HUDEP-2 (cell line): ENCODE results near the gene SPRR5.

ENCODE experiments used
- DNase-seq, 76 experiments: peaks; one replicate each; lab custom pipeline; 2025; ENCODE audit not compliant: unreplicated experiment in 76 of 76; lab: John Stamatoyannopoulos, UW

The SPRR5 gene

GRCh38 chr1:152946651-152947256 is at the start of gene SPRR5:
Gene SPRR5 (plus strand): TSS chr1:152947206. CDS start chr1:152948555, 1,349 bp downstream.
- no peak for DNase-seq

- DNase-seq = no peak
Measured at GRCh38 chr1:152899027-152899426, 48.0 kb upstream of the SPRR5 start.

DNA sequence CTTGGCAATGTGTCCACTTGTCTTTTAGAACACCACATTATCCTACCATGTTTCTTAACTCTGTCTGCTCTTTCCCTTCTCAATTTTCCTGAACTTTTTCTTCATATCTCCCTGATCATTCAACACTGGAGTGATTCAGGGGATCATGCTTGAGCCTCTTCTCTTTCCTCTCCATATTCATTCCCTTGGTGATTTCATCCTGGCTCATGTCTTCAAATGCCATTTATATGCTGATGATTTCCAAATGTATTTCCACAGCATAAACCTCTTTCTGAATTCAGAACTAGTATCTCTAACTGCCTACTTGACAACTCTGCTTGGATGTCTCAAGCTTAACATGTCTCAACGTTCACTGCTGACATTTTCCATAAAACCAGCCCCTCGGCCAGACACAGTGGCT is 47.1 kb upstream of the SPRR5 start:
- DNase-seq = no peak

DNA sequence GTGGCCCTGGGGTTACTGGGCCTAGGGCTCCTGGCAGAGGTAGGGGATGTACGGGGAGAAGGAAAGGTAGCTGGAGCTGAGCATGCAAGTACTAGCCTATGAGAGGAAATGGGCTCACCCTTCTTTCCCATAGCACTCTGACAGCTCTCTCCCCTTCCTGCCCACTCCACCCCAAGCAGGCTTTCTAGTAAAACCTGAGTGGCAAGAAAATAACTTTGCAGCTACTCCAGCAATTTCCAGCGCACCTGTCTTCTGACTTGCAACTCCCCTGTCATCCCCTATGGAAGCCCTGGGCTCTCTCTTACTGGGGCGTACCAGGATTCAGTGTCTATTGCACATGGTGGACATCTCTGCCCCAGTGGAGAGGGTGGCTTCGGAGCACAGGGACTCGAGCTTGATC is 45.4 kb upstream of the SPRR5 start:
- DNase-seq = no peak

GRCh38 chr1:152902636-152903035 is 44.4 kb upstream of the SPRR5 start:
- no peak for DNase-seq

- no peak for DNase-seq
Measured at GRCh38 chr1:152904688-152905440, 42.1 kb upstream of the SPRR5 start.

DNA sequence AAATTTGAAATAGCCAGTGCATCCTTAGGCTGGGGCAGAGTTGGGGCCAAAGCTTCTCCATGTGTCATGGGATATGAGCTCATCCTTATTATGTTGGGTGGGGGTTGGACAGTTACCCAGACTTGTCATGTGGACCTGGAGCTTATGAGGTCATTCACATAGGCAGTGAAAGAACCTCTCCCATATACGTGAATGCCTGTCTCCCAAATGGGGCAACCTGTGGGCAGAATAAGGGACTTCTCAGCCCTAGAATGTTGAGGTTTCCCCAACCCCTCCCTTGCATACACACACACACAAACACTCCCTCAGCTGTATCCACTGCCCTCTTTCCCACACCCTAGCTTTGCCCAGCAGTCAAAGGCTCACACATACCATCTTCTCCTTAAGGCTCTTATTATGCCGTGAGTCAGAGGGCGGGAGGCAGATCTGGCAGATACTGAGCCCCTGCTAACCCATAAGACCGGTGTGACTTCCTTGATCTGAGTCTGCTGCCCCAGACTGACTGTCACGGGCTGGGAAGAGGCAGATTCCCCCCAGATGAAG is 40.9 kb upstream of the SPRR5 start:
- peak in 3 of 76 experiments; percentile 2 to 16 (median 6) for DNase-seq

DNA sequence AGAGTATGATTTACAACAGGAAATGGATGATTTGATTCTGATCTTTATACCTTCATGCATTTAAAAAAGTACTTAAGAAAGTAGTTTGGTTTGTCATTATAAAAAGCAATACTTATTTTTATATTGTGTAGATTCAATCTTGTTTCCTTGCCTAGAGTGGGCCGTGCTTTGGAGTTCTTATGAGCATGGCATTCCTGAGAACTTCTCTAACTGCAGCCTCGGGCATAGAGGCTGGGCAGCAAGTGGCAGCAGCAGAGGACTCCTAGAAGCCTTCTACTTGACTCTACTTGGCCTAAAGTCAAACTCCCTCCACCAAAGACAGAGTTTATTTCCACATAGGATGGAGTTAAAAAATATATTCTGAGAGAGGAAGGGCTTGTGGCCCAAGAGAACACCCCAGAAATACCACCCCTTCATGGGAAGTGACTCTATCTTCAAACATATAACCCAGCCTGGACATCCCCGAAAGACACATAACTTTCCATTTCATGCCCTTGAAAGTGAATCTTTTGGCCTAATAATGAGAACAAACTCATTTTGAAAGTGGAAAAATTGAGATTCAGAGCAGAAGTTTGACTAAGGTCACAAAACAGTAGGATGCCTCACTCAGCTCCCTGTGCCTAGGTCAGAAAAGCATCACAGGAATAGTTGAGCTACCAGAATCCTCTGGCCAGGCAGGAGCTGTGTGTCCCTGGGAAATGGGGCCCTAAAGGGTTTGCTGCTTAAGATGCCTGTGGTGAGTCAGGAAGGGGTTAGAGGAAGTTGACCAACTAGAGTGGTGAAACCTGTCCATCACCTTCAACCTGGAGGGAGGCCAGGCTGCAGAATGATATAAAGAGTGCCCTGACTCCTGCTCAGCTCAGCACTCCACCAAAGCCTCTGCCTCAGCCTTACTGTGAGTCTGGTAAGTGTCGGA is 39.1 kb upstream of the SPRR5 start, which contains the start of gene IVL:
Gene IVL (plus strand): TSS at position 861 of the 916 bp plus-strand sequence. CDS start 1,252 bp downstream, outside the sequence.
- DNase-seq = no peak

DNA sequence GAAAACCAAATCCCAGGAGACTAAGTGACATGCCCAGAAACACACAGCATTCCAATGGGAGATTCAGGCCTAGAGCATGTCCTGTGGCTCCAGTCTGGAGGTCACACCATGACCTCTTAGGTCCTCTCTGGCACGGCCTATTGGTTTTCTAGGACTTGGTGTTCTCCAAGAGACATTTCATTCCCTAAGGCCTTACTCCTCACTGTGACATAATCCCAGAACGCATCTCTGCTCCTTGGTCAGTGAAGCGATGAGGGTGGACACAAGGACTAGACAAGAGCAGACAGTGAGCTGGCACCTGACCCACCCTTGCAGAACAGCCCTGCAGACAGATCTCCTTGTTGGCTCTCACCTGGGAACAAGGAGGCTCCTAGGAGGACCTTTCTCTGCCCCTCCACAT is 37.8 kb upstream of the SPRR5 start:
- DNase-seq = no peak

DNA sequence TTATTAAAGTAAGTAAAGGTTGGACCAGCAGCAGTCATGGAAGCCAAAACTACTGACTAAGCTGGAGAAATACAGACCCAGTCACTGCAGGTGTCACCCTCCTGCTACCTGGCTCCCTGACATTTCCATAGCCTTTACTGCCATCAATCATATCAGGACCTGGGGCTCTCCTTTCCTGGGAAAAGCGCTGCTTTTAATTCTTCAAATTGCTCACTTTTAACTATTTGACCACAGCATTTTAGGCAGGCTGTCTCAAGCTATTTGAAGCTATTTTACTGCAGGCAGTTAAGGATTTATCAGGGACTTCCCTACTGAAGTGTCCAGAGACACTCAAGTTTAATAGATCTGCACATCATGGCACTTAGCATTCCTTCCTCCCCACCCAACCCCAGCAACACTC is 34.5 kb upstream of the SPRR5 start:
- no peak for DNase-seq

DNA sequence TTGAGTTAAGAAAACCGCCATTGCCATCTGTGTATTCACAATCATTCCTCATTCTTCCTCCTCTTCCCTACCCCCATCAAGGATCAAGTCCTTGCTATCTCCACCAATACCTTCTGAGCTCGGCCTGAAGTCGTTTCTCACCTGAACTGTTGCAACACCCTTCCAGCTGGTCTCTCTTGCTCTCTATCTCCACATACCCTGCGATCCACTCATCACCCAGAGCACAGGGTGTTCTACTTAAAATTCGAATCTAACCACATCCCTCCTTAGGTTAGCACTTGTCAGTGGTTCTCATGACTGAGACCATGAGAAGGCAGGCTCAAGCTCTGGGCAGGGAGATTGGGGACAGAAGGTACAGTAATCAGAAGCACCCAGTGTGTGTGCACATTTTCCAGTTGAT is 34.1 kb upstream of the SPRR5 start:
- DNase-seq = no peak

GRCh38 chr1:152917794-152918193 is 29.2 kb upstream of the SPRR5 start:
- DNase-seq = peak in 18 of 76 experiments; percentile 3 to 39 (median 12)

- no peak for DNase-seq
Measured at GRCh38 chr1:152919071-152919470, 27.9 kb upstream of the SPRR5 start.

GRCh38 chr1:152924191-152924590 is 22.8 kb upstream of the SPRR5 start:
- DNase-seq = no peak

GRCh38 chr1:152926091-152926490 is 20.9 kb upstream of the SPRR5 start:
- peak in 4 of 76 experiments; percentile 2 to 27 (median 15) for DNase-seq

DNA sequence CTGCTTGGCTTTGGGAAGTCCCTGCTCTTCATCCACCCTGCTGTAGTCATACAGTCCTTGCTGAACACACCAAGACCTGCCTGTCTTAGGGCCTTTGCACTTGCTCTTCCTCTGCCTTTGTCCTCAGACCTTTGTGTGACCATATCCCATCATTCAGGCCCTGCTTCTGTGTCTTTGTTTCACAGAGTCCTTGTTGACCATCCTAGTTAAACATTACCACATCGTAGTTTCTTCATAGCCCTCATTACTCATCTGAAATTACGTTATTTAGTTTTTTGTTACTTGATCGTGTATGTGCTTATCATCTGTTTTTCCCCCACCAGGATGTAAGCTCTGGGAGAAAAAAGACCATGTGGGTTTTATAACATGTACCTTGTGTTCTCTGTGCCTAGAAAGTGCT is 18.3 kb upstream of the SPRR5 start:
- DNase-seq = no peak

- no peak for DNase-seq
Measured at GRCh38 chr1:152932170-152932811, 14.7 kb upstream of the SPRR5 start.

- no peak for DNase-seq
Measured at GRCh38 chr1:152933196-152933595, 13.8 kb upstream of the SPRR5 start.

DNA sequence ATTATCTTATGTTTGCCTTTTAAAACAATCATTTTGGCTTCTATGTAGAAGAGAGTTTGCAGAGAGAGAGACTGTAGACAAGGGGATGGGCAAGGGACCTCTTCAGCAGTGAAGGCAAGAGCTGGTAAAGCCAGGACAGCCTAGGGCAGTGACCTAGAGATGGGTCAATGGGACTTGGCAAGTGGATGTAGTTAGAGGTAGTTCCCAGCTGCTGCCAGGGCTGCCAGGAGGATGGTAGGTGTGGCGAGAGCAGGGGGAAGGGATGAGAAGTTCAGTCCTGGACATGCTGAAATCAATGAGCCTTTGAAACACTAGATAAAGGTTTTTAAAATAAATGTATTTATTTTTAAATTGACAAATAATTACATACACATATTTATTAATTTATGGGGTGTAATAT is 6.4 kb upstream of the SPRR5 start:
- DNase-seq = no peak

GRCh38 chr1:152941037-152941711 is 5.8 kb upstream of the SPRR5 start:
- no peak for DNase-seq
